ENCODE measurements around the gene C1QTNF9. TPM values are rescaled to one million over a fixed set of nuclear protein-coding genes. Genes with fewer than 3 reads are reported as not detected.
"Not testable (repeated sequence)": the region's sequence is repeated elsewhere in the genome, so short reads cannot be mapped to it uniquely, and the experiment has no call there.

C1QTNF9 gene
- total and polyA plus RNA-seq, 5 experiments from 2014 or later: 0.26 to 0.33 TPM; not detected in 3

GRCh38 chr13:24306632-24307031 lies 2.7 kb upstream of the C1QTNF9 start:
- ATAC-seq (no peak), DNase-seq (no peak)
- no peaks in the 10 kb centered on the region for H3K27me3 Mint-ChIP-seq
- peaks cover 0 to 12% (median 4%) of the 10 kb centered on the region in 4 donors for H3K4me1 Mint-ChIP-seq
- POLR2A ChIA-PET: interaction anchor here (0.6 to 1.1 kb wide), 2 partner anchors 10 to 35 kb away, joined by 3 read pairs; no protein-coding TSS in a partner anchor
- no peaks in the 10 kb centered on the region for H3K9me3 Mint-ChIP-seq
- peaks cover 0 to 51% (median 16%) of the 10 kb centered on the region in 3 donors for H3K36me3 Mint-ChIP-seq
- H3K27ac Mint-ChIP-seq: peak overlapping the region in 1 of 10 donors; percentile 37
- H3K4me3 Mint-ChIP-seq: no peak overlapping the region

GRCh38 chr13:24307211-24308067 lies 1.9 kb upstream of the C1QTNF9 start:
- POLR2A ChIA-PET: interaction anchor here (0.5 to 1.1 kb wide), 3 partner anchors 11 to 35 kb away, joined by 3 to 5 read pairs (median 3); no protein-coding TSS in a partner anchor
- H3K27ac Mint-ChIP-seq: peak overlapping the region in 7 of 10 donors; percentile 5 to 57 (median 37)
- no peaks in the 10 kb centered on the region for H3K27me3 Mint-ChIP-seq
- peaks cover 0 to 10% (median 4%) of the 10 kb centered on the region in 4 donors for H3K4me1 Mint-ChIP-seq
- ATAC-seq (no peak), DNase-seq (peak in 1 of 10 donors; percentile 2)
- H3K4me3 Mint-ChIP-seq: no peak overlapping the region
- H3K9me3 Mint-ChIP-seq: no peaks in the 10 kb centered on the region
- H3K36me3 Mint-ChIP-seq: peaks cover 0 to 43% (median 15%) of the 10 kb centered on the region in 3 donors

- Mint-ChIP-seq H3K27me3 (no peaks in the 10 kb centered on the region), H3K27ac (peak overlapping the region in 1 of 10 donors; percentile 56), H3K36me3 (peaks cover 0 to 37% (median 11%) of the 10 kb centered on the region in 3 donors), H3K9me3 (no peaks in the 10 kb centered on the region), H3K4me3 (no peak overlapping the region), H3K4me1 (peaks cover 0 to 7% (median 2%) of the 10 kb centered on the region in 4 donors)
- ATAC-seq (peak in 1 of 2 donors; percentile 30), DNase-seq (no peak)
- POLR2A ChIA-PET: interaction anchor here (0.9 kb wide), 1 partner anchor 54 kb away, joined by 3 read pairs; no protein-coding TSS in a partner anchor
Measured at GRCh38 chr13:24308068-24308445, 1.3 kb upstream of the C1QTNF9 start.

- H3K4me1 Mint-ChIP-seq: peaks cover 0 to 7% (median 2%) of the 10 kb centered on the region in 4 donors
- ATAC-seq (no peak), DNase-seq (no peak)
- POLR2A ChIA-PET: interaction anchor here (0.9 kb wide), 1 partner anchor 54 kb away, joined by 3 read pairs; no protein-coding TSS in a partner anchor
- peaks cover 0 to 32% (median 11%) of the 10 kb centered on the region in 3 donors for H3K36me3 Mint-ChIP-seq
- peak overlapping the region in 2 of 10 donors; percentile 63 to 73 for H3K27ac Mint-ChIP-seq
- H3K4me3 Mint-ChIP-seq: no peak overlapping the region
- no peaks in the 10 kb centered on the region for H3K27me3 Mint-ChIP-seq
- no peaks in the 10 kb centered on the region for H3K9me3 Mint-ChIP-seq
Measured at GRCh38 chr13:24308488-24309020, 826 bp upstream of the C1QTNF9 start.

GRCh38 chr13:24313439-24313838 lies 4.1 kb downstream of the C1QTNF9 start:
- POLR2A ChIA-PET: no interaction called here
- Mint-ChIP-seq H3K9me3 (no peaks in the 10 kb centered on the region), H3K36me3 (no peaks in the 10 kb centered on the region), H3K4me1 (peaks cover 0 to 3% (median under 1%) of the 10 kb centered on the region in 4 donors), H3K4me3 (no peak overlapping the region), H3K27me3 (peaks cover 0 to 7% (median 0%) of the 10 kb centered on the region in 5 donors), H3K27ac (no peak overlapping the region)
- DNase-seq: no peak
- ATAC-seq: no peak

- H3K4me1 Mint-ChIP-seq: not testable (repeated sequence)
Measured at GRCh38 chr13:24317835-24318234, 8.5 kb downstream of the C1QTNF9 start.

GRCh38 chr13:24318878-24319277 lies 9.5 kb downstream of the C1QTNF9 start:
- POLR2A ChIA-PET, H3K27ac Mint-ChIP-seq, H3K4me3 Mint-ChIP-seq, ATAC-seq, H3K36me3 Mint-ChIP-seq, DNase-seq, H3K9me3 Mint-ChIP-seq, H3K4me1 Mint-ChIP-seq: not testable (repeated sequence)
- peaks cover 3 to 25% (median 18%) of the 10 kb centered on the region in 5 donors for H3K27me3 Mint-ChIP-seq

More at GRCh38 chr13:24317835-24318234, 8.5 kb downstream of the C1QTNF9 start:
- DNase-seq, POLR2A ChIA-PET, ATAC-seq, H3K9me3 Mint-ChIP-seq, H3K27ac Mint-ChIP-seq, H3K4me3 Mint-ChIP-seq, H3K36me3 Mint-ChIP-seq: not testable (repeated sequence)
- peaks cover 2 to 15% (median 11%) of the 10 kb centered on the region in 5 donors for H3K27me3 Mint-ChIP-seq

GRCh38 chr13:24319641-24320040 lies 10.3 kb downstream of the C1QTNF9 start:
- ATAC-seq, H3K9me3 Mint-ChIP-seq, POLR2A ChIA-PET, H3K36me3 Mint-ChIP-seq, H3K27ac Mint-ChIP-seq, H3K4me1 Mint-ChIP-seq, H3K4me3 Mint-ChIP-seq, DNase-seq: not testable (repeated sequence)
- peaks cover 5 to 26% (median 19%) of the 10 kb centered on the region in 5 donors for H3K27me3 Mint-ChIP-seq

- POLR2A ChIA-PET, DNase-seq, H3K4me3 Mint-ChIP-seq, ATAC-seq, H3K36me3 Mint-ChIP-seq, H3K4me1 Mint-ChIP-seq, H3K27ac Mint-ChIP-seq, H3K9me3 Mint-ChIP-seq: not testable (repeated sequence)
- peaks cover 15 to 36% (median 24%) of the 10 kb centered on the region in 5 donors for H3K27me3 Mint-ChIP-seq
Measured at GRCh38 chr13:24321416-24321815, 12.0 kb downstream of the C1QTNF9 start.

- ATAC-seq, POLR2A ChIA-PET, H3K36me3 Mint-ChIP-seq, H3K4me1 Mint-ChIP-seq, H3K9me3 Mint-ChIP-seq, DNase-seq, H3K27ac Mint-ChIP-seq, H3K4me3 Mint-ChIP-seq: not testable (repeated sequence)
- peaks cover 18 to 40% (median 28%) of the 10 kb centered on the region in 5 donors for H3K27me3 Mint-ChIP-seq
Measured at GRCh38 chr13:24322470-24322869, 13.1 kb downstream of the C1QTNF9 start.

- POLR2A ChIA-PET: no interaction called here
Measured at GRCh38 chr13:24323036-24323738, 13.8 kb downstream of the C1QTNF9 start.

GRCh38 chr13:24323739-24324075 lies 14.3 kb downstream of the C1QTNF9 start:
- H3K4me3 Mint-ChIP-seq: no peak overlapping the region
- POLR2A ChIA-PET: no interaction called here
- no peak overlapping the region for H3K27ac Mint-ChIP-seq
- DNase-seq (no peak), ATAC-seq (no peak)
- H3K4me1 Mint-ChIP-seq: peaks cover 0 to 7% (median under 1%) of the 10 kb centered on the region in 4 donors
- peaks cover 21 to 46% (median 31%) of the 10 kb centered on the region in 5 donors for H3K27me3 Mint-ChIP-seq
- H3K9me3 Mint-ChIP-seq: no peaks in the 10 kb centered on the region
- H3K36me3 Mint-ChIP-seq: peaks cover 0 to 3% (median 0%) of the 10 kb centered on the region in 3 donors

More at GRCh38 chr13:24323036-24323738, 13.8 kb downstream of the C1QTNF9 start:
- peaks cover 18 to 41% (median 28%) of the 10 kb centered on the region in 5 donors for H3K27me3 Mint-ChIP-seq
- no peak for DNase-seq
- ATAC-seq: no peak
- no peak overlapping the region for H3K4me3 Mint-ChIP-seq
- H3K9me3 Mint-ChIP-seq: no peaks in the 10 kb centered on the region
- peaks cover 0 to 3% (median 0%) of the 10 kb centered on the region in 3 donors for H3K36me3 Mint-ChIP-seq
- H3K4me1 Mint-ChIP-seq: peaks cover 0 to 7% (median 0%) of the 10 kb centered on the region in 4 donors
- no peak overlapping the region for H3K27ac Mint-ChIP-seq
